PC-3 (cell line): ENCODE data around the gene ZNF23.

Experiments
- CTCF ChIP-seq: fragments of 300-600 bp; sonication (generic); conservative IDR thresholded peaks from 2 replicates; pipeline ENCODE4 v1.5.1; 2017; ENCODE audit warnings: antibody characterized with exemption, low read depth, mild to moderate bottlenecking, low read length
- EZH2 ChIP-seq: fragments of 300-600 bp; sonication (generic); IDR thresholded peaks from one replicate; pipeline ENCODE4 v1.6.1; 2017; ENCODE audit warnings: antibody characterized with exemption, mild to moderate bottlenecking, low read length; ENCODE audit not compliant: unreplicated experiment

GRCh38 chr16:71431991-71432390 lies 30.1 kb downstream of the ZNF23 start:
- TF ChIP-seq EZH2 (no peak), CTCF (no peak)
